HG03280 (cell line): ENCODE data around the gene RNPEPL1.
"Not testable (repeated sequence)": the region's sequence is repeated elsewhere in the genome, so short reads cannot be mapped to it uniquely, and the experiment has no call there.

Source experiments
- ATAC-seq: cut with Tn5 transposase; IDR thresholded peaks from one replicate; pipeline ENCODE4 v1.9.1; 2021; ENCODE audit warnings: mild to moderate bottlenecking, moderate library complexity; ENCODE audit not compliant: unreplicated experiment

Gene RNPEPL1

GRCh38 chr2:240567872-240568677 is at the start of gene RNPEPL1:
Gene RNPEPL1, plus strand, starts transcription at chr2:240568484. Its CDS starts 103 bp downstream, at chr2:240568587.
- peak; percentile 38 for ATAC-seq

GRCh38 chr2:240518981-240519380 is 49.3 kb upstream of the RNPEPL1 start:
- ATAC-seq, result no peak

GRCh38 chr2:240519396-240520129 is 48.7 kb upstream of the RNPEPL1 start:
- ATAC-seq, result no peak

DNA sequence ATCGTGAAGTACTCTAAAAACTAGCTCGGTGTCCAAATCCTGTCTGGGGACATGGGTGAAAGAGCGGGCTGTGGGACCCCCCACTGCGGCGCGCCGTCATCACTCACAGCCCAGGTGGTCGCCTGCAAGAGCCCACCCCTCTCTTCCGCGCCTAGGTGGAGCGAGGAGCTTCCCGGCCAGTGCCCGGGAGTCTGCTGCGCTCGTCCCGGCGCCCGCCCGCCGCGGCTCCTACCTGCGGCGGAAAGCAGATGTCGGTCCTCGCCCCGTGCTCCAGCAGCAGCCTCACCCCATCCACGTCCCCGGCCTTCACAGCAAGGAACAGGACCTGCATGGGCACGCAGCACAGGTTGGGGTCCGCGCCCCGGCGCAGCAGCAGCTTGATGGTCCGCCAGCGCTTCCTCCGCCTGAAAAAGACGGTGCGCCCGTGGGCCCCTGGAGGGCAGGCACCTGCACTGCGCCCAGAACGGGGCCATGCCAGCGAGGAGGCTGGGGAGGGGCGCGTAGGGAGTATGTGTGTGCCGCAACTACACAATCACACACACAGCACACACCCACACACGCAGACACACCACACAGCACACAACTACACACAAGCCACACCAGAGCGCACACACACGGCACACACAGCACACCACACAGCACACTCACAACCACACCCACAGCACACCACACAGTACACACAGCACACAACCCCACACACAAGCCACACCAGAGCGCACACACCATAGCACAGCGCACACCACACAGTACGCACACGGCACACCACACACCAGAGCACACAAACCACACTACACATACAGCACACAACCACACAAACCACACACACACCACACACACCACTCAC is 47.9 kb upstream of the RNPEPL1 start:
- no peak for ATAC-seq

- no peak for ATAC-seq
Observed at GRCh38 chr2:240520974-240521350, 47.3 kb upstream of the RNPEPL1 start.

DNA sequence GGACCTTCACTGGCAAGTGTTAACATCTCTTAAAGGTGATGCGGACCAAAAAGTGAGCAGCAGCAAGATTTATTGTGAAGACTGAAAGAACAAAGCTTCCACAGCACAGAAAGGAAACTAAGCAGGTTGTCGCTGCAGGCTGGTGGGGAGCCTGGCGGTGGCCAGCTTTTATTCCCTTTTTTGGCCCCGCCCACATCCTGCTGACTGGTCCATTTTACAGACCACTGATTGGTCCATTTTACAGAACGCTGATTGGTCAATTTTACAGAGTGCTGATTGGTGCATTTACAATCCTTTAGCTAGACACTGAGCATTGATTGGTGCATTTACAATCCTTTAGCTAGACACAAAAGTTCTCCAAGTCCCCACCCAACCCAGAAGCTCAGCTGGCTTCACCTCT is 46.4 kb upstream of the RNPEPL1 start:
- not testable (repeated sequence) for ATAC-seq

- no peak for ATAC-seq
Observed at GRCh38 chr2:240522406-240522805, 45.9 kb upstream of the RNPEPL1 start.

DNA sequence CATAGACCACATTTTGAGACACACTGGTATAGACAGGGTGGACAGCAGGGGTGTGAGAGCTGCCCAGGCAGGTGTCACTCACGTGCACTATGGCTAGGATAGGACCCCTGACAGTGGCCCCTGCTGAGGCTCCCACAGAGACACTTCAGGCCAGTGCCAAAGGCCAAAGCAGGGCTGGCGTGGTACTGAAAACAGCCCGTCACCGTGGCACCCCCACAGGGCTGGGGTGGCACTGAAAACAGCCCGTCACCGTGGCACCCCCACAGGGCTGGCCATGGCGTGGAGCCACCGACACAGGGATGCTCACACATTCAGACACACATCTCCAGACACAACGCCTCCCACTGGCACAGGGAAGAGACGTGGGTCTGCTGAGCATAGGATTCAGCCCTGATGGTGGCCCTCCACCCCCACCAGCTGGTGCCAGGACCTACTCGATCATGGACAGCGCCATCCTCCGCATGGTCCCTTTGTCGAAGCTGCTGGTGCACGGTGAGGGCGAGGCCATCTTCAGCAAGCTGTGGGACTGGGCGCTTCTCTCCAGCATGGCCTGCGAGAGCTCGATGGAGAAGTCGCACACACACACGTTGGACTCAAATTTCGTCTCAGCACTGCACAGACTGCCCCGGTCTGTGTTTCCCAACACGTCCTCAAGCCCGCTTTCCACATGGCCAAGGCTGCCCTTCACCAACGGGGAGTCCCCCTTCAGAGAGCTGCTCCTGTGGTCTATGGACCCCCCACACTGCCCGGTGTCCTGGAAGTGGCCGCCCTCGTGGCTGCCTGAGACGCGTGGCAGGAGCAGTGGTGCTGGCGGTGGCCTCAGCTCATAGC is 44.6 kb upstream of the RNPEPL1 start:
- ATAC-seq, result no peak

DNA sequence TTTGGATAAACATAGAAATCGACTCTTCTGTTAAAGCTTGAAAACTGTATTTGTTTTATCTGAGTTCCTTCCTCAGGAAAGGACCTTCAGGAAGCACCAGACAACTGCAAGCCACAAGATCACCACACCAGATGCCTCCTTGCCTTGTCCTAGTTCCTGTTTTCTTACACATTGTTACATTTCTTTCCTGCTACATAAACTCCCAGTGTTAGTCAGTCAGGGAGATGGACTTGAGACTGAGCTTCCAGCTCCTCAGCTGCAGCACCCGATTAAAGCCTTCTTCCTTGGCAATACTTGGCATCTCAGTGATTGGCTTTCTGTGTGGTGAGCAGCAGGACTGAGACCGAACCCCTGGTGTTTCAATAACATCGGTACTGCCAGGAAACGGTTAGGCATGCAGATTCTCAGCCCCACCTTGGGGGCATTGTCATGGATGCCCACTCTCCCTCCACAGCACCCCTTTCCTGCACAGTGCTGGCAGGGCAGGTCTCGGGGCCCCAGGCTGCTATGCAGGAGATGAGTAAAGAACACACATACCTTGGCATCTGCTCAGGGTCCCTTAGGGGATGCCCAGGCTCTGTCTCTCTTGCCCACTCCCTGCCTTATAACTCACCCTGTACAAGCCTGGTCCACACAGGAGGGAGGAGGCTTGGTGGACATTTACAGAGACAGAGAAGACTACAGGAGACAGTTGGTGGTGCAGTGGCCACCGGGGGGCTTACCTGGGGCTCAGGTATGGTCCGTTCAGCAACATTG is 43.1 kb upstream of the RNPEPL1 start:
- ATAC-seq, result no peak

GRCh38 chr2:240525802-240526201 is 42.5 kb upstream of the RNPEPL1 start:
- no peak for ATAC-seq

DNA sequence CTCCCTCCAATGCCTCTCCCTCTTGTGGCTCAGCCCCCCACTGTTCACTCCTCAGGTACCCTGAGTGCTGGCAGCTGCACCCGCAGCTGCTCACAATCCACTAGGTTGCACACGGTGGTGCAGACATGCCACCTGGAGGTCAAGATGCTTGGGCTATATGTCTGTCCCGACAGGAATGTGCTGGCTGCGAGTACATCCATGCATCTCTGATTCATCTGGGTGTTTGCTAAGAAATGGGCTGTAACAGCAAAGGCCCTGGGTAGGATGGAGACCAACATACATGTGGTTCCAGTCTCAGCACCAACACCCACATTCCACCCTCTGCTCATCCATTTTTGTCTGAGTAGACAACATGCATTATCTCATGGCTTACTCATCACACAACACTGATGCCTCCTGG is 41.8 kb upstream of the RNPEPL1 start:
- no peak for ATAC-seq

DNA sequence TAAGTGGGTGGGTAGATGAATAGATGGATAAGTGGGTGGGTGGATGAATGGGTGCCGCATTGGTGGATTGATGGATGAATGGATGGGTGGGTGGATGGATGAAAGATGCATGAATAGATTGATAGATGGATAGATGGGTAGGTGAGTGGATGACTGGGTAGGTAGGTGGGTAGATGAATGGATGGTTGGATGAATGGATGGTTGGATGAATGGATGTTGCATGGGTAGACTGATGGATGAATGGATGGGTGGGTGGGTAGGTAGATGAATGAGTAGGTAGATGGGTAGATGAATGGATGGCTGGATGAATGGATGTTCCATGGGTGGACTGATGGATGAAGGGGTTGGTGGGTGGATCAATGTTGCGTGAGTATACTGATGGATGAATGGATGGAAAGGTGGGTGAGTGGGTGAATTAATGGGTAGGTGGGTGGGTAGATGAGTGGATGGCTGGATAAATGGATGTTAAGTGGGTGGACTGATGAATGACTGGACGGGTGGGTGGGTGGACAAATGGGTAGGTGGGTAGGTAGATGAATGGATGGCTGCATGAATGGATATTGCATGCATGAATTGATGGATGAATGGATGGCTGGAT is 41.0 kb upstream of the RNPEPL1 start:
- ATAC-seq, result no peak

- no peak for ATAC-seq
Observed at GRCh38 chr2:240528406-240529040, 39.8 kb upstream of the RNPEPL1 start.

- ATAC-seq, result no peak
Observed at GRCh38 chr2:240529344-240529999, 38.8 kb upstream of the RNPEPL1 start.

DNA sequence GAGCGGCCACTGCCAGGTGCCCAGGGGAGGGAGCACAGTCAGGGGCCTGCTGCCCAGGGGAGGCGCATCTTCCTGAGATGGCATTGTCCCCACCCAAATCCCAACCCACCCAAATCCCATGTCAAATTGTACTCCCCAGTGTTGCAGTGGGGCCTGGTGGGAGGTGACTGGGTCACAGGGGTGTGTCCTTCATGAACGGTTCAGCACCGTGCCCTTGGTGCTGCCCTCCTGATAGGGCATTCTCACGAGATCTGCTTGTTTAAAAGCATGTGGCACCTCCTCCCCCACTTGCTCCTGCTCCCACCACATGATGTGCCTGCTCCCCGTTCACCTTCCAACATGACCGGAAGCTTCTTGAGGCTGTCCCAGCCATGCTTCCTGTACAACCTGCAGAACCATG is 38.1 kb upstream of the RNPEPL1 start:
- no peak for ATAC-seq

DNA sequence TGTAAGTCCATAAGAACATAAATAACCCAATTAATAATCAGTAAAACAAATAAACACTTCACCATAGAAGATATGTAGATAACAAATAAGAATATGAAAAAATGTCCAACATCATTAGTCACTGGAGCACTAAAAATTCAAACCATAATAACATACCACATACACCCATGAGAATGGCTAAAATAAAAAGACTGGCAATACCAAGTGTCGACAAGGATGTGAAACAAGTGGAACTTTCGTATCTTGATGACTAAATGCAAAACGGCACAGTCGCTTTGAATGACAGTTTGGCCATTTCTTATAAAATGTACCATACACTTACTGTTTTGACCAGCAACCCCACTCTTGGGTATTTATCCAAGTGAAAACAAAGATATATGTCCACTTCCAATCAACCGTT is 37.2 kb upstream of the RNPEPL1 start:
- no peak for ATAC-seq

DNA sequence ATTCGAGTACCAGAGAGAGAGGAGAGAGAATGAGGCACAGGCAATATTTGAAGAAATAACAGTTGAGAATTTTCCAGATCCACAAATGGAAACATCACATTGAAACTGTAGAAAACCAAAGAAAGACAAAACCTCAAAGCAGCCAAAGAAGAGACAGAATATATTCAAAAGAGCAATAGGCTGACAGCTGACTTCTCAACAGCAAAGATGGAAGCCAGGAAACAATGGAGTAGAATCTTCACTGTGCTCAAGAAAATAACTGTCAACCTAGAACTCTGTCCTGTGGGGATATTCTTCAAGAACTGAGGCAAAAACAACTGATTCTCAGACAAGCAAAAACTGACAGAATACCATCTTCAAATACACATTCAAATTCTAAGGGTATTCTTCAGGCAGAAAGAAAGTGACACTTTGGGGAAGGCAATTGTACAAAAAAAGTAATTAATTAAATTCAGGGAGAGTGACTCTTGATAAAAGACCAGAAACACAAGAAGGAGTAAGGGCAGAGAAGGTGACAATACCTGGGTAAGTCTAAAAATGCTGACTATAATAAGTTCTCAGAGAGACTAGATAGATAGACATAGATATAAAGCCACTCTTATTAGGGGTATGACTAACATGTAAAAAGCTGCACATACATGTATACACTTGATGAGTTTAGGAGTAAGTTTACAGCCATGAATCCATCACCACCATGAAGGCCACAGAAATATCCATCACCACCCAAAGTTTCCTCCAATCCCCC is 36.1 kb upstream of the RNPEPL1 start:
- no peak for ATAC-seq
